GM19463 (cell line): ENCODE data around the gene EXOC1.
A peak's percentile ranks its signal among the peaks of the same experiment; 100 is the strongest.

Experiments
- ATAC-seq: cut with Tn5 transposase; IDR thresholded peaks from one replicate; pipeline ENCODE4 v1.9.1; 2021; ENCODE audit warnings: mild to moderate bottlenecking, moderate library complexity; ENCODE audit not compliant: unreplicated experiment

The EXOC1 gene

GRCh38 chr4:55854129-55854528 lies 681 bp downstream of the EXOC1 start:
- ATAC-seq = no peak

- no peak for ATAC-seq
These were observed 4.1 kb downstream of the EXOC1 start for GRCh38 chr4:55857586-55857985.

GRCh38 chr4:55859711-55860110 lies 6.3 kb downstream of the EXOC1 start:
- no peak for ATAC-seq

- ATAC-seq = no peak
These were observed 11.3 kb downstream of the EXOC1 start for GRCh38 chr4:55864577-55865223.

GRCh38 chr4:55865228-55865806 lies 11.9 kb downstream of the EXOC1 start:
- ATAC-seq = no peak

- ATAC-seq = peak; percentile 88
These were observed 13.0 kb downstream of the EXOC1 start for GRCh38 chr4:55866290-55866907.

- ATAC-seq = peak; percentile 75
These were observed 13.6 kb downstream of the EXOC1 start for GRCh38 chr4:55866973-55867574.

- ATAC-seq = no peak
These were observed 15.2 kb downstream of the EXOC1 start for GRCh38 chr4:55868581-55869090.

- no peak for ATAC-seq
These were observed 17.9 kb downstream of the EXOC1 start for GRCh38 chr4:55871299-55871800.

GRCh38 chr4:55874831-55875230 lies 21.4 kb downstream of the EXOC1 start:
- no peak for ATAC-seq

- no peak for ATAC-seq
These were observed 22.9 kb downstream of the EXOC1 start for GRCh38 chr4:55876387-55876786.

GRCh38 chr4:55879224-55879623 lies 25.8 kb downstream of the EXOC1 start:
- no peak for ATAC-seq

GRCh38 chr4:55880652-55881280 lies 27.3 kb downstream of the EXOC1 start:
- ATAC-seq = no peak

GRCh38 chr4:55884093-55884850 lies 30.8 kb downstream of the EXOC1 start:
- ATAC-seq = no peak

GRCh38 chr4:55884851-55885219 lies 31.4 kb downstream of the EXOC1 start:
- no peak for ATAC-seq

GRCh38 chr4:55887594-55887993 lies 34.1 kb downstream of the EXOC1 start:
- no peak for ATAC-seq

GRCh38 chr4:55892156-55892555 lies 38.7 kb downstream of the EXOC1 start:
- no peak for ATAC-seq

- ATAC-seq = no peak
These were observed 43.2 kb downstream of the EXOC1 start for GRCh38 chr4:55896622-55897021.

GRCh38 chr4:55902677-55903076 lies 49.2 kb downstream of the EXOC1 start:
- no peak for ATAC-seq

GRCh38 chr4:55903577-55903976 lies 50.1 kb downstream of the EXOC1 start:
- ATAC-seq = no peak

- no peak for ATAC-seq
These were observed 51.1 kb downstream of the EXOC1 start for GRCh38 chr4:55904576-55904975.
